Left ventricle myocardium inferior (tissue), 1 donor: Measurements from ENCODE around the gene KRTAP10-2. TPM values are rescaled to one million over a fixed set of nuclear protein-coding genes. Genes with fewer than 3 reads are reported as not detected.
"Not testable (repeated sequence)": the region's sequence is repeated elsewhere in the genome, so short reads cannot be mapped to it uniquely, and the experiment has no call there.

ENCODE experiments used
- DNase-seq: peaks from one replicate; pipeline ENCODE4 v3.0.0-alpha.2; 2020
- H3K27ac ChIP-seq: fragments of 200-600 bp; replicated peaks from 2 replicates; pipeline ENCODE4 v1.8.0; 2021
- H3K27me3 ChIP-seq: fragments of 200-600 bp; 2 replicates; pipeline ENCODE4 v1.8.0; 2021; ENCODE audit warnings: low read depth
- H3K36me3 ChIP-seq: fragments of 200-600 bp; 2 replicates; pipeline ENCODE4 v1.8.0; 2021
- H3K4me1 ChIP-seq: fragments of 200-600 bp; 2 replicates; pipeline ENCODE4 v1.8.0; 2021
- H3K4me3 ChIP-seq: fragments of 200-600 bp; 2 replicates; pipeline ENCODE4 v1.8.0; 2021; ENCODE audit warnings: mild to moderate bottlenecking, moderate library complexity
- H3K9me3 ChIP-seq: fragments of 200-600 bp; replicated peaks from 2 replicates; pipeline ENCODE4 v1.8.0; 2021
- intact Hi-C: fragments of 100-400 bp; cut with micrococcal nuclease; formaldehyde crosslinking; loops from one replicate; pipeline ENCODE4 v1.11.0; 2022
- total RNA-seq: library from RNA; stranded (reverse); fragmentation: NEBNext Ultra II Directional; extraction: Animal tissue kit (Norgen Biotek cat#: 25700); gene quantifications from one replicate; pipeline ENCODE4 v1.2.1, GENCODE V29; 2021
- TF ChIP-seq, protein P1 (sequence below): fragments of 200-600 bp; IDR thresholded peaks from 2 replicates; pipeline ENCODE4 v1.8.0; 2021; ENCODE audit warnings: antibody characterized with exemption, mild to moderate bottlenecking, borderline replicate concordance
- donor health status: DM: no; HTN: yes; CAD: no; lungs with severe emphysema.

Gene KRTAP10-2
- total RNA-seq, 1 donor from 2014 or later = not detected

DNA sequence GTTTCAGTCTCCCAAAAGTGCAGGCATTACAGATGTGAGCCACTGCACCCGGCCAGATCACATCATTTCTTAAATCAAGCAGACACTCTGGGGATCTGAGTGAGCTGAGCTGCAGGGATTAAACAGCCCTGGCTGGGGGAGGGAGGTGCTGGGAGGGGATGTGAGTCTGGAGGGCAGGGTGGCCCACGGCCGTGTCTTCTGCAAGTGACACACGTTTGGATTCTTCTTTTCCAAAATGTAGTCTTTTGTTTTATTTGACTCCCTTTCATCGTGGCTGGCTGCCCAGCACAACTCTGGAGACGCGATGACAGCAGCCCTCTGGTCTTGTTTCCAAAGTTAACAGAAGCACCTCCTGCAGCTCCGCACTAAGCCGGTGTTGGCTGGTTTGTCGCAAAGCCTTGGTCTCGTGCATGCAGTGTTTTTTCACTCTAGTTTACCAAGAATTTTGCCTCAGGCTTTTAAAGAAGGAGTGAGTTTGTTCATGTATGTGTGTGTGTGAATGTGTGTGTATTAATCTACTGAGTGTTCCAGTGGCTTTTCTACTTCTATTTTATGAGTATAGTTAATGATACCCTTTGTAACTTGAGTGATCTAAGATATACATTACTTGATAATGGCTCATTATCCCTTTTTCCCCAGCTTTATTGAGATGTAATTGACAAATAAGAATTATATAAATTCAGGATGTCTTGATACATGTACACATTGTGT is 31.9 kb upstream of the KRTAP10-2 start:
- Histone ChIP-seq H3K4me1 (peaks cover 5% of the 10 kb centered on the region), H3K4me3 (no peak overlapping the region), H3K36me3 (no peaks in the 10 kb centered on the region), H3K27ac (no peak overlapping the region), H3K9me3 (peaks cover 27% of the 10 kb centered on the region), H3K27me3 (peaks cover 40% of the 10 kb centered on the region)
- intact Hi-C loops = no loop called here
- DNase-seq = no peak
- TF ChIP-seq, protein P1, sequence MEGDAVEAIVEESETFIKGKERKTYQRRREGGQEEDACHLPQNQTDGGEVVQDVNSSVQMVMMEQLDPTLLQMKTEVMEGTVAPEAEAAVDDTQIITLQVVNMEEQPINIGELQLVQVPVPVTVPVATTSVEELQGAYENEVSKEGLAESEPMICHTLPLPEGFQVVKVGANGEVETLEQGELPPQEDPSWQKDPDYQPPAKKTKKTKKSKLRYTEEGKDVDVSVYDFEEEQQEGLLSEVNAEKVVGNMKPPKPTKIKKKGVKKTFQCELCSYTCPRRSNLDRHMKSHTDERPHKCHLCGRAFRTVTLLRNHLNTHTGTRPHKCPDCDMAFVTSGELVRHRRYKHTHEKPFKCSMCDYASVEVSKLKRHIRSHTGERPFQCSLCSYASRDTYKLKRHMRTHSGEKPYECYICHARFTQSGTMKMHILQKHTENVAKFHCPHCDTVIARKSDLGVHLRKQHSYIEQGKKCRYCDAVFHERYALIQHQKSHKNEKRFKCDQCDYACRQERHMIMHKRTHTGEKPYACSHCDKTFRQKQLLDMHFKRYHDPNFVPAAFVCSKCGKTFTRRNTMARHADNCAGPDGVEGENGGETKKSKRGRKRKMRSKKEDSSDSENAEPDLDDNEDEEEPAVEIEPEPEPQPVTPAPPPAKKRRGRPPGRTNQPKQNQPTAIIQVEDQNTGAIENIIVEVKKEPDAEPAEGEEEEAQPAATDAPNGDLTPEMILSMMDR = no peak

DNA sequence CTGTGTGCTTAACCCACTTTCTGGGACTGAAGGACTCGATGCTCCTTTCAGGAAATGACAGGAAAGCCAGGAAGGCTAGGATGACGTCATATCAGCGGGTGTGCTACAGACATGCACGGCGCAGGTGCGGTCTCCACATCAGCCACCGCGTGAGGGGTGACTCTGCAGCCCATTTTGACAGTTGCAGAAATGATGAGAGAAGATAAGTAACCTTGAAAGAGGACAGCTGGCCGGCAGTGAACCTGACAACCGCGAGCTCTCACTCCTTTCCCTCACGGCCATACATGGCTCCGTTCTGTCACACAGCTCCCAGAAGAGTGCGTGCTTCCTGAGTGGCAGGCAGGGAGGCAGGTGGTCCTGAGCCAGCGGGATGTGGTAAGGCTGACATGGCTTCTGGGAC is 30.8 kb upstream of the KRTAP10-2 start:
- H3K4me1 ChIP-seq = peaks cover 5% of the 10 kb centered on the region
- H3K4me3 ChIP-seq = no peak overlapping the region
- no peak for DNase-seq
- H3K27ac ChIP-seq = no peak overlapping the region
- intact Hi-C loops = no loop called here
- TF ChIP-seq, protein P1 = no peak
- H3K9me3 ChIP-seq = peaks cover 31% of the 10 kb centered on the region
- no peaks in the 10 kb centered on the region for H3K36me3 ChIP-seq
- peaks cover 39% of the 10 kb centered on the region for H3K27me3 ChIP-seq

DNA sequence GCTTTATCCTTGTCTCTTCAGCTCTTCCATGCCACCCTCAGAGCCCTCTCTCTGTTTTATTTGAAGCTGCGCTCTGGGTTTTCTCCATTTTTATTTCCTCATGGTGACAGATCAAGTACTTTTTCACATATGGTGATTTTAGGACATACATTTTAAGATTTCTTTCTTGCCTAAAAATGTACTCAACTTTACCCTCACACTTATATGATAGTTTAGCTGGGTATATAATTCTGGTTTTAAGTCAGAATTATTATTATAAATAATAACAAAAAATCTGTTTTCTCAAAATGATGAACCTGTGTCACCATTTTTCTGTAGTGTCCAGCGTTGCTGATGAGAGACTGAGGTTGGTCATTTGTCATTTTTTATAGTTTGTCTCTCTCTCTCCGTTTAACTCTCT is 29.9 kb upstream of the KRTAP10-2 start:
- Histone ChIP-seq H3K36me3 (no peaks in the 10 kb centered on the region), H3K27me3 (peaks cover 32% of the 10 kb centered on the region), H3K4me3 (no peak overlapping the region), H3K9me3 (peaks cover 37% of the 10 kb centered on the region), H3K4me1 (peaks cover 5% of the 10 kb centered on the region), H3K27ac (no peak overlapping the region)
- TF ChIP-seq, protein P1 = no peak
- intact Hi-C loops = no loop called here
- DNase-seq = no peak

DNA sequence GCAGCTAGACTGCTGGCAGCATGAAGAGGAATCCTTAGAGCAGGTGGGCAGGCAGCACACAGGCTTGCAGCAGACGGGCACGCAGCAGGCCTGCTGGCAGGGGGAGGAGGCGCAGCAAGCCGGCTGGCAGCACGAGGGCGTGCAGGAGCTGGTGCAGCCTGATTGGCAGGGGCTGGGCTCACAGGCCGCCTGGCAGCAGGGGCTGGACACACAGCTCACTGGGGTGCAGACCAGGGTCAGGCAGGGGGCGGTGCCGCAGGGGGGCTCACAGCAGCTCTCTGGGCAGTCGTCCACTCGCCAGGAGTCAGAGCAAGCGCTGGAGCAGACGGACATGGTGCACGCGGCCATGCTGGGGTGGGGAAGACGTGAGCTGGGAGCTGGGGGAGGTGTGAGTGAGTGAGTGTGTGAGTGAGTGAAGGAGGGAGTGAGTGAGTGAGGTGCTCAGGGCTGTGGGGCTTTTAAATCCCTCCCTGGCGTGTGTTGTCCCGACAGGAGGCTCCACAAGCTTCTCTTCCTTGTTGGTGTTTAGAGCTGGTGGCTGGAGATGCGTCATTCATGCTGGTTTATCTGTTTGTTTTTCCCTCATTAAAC is 29.0 kb upstream of the KRTAP10-2 start, which contains the start of gene KRTAP10-5:
Gene KRTAP10-5 (minus strand): TSS at position 374 of the 591 bp plus-strand sequence. CDS start 26 bp downstream, at position 348.
- H3K36me3 ChIP-seq, H3K27ac ChIP-seq, H3K4me1 ChIP-seq, H3K4me3 ChIP-seq, DNase-seq, intact Hi-C loops: not testable (repeated sequence)
- H3K9me3 ChIP-seq = peaks cover 41% of the 10 kb centered on the region
- H3K27me3 ChIP-seq = peaks cover 23% of the 10 kb centered on the region

DNA sequence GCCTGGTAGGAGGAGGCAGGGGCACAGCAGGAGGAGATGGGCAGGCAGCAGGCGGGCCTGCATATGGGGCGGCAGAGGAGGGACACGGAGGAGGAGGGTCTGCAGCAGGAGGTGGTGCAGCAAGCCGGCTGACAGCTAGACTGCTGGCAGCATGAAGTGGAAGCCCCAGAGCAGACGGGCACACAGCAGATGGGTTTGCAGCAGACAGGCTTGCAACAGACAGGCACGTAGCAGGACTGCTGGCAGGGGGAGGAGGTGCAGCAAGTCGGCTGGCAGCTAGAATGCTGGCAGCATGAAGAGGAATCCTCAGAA is 28.5 kb upstream of the KRTAP10-2 start:
- Histone ChIP-seq H3K27ac (no peak overlapping the region), H3K27me3 (peaks cover 24% of the 10 kb centered on the region), H3K36me3 (no peaks in the 10 kb centered on the region), H3K4me3 (no peak overlapping the region), H3K9me3 (peaks cover 41% of the 10 kb centered on the region), H3K4me1 (peaks cover 5% of the 10 kb centered on the region)
- intact Hi-C loops = no loop called here
- TF ChIP-seq, protein P1 = no peak
- DNase-seq = no peak
